Activated naive CD8-positive, alpha-beta T cell treated with anti-CD3 and anti-CD28 coated beads for 36 hours (primary cell): Measurements from ENCODE around the gene ISYNA1. TPM values are rescaled to one million over a fixed set of nuclear protein-coding genes. Genes with fewer than 3 reads are reported as not detected.

Experiments
- DNase-seq: peaks from one replicate; pipeline ENCODE4 v3.0.0; 2021
- H3K27ac Mint-ChIP-seq: one replicate; pipeline ENCODE4 v1.8.0; 2022; ENCODE audit warnings: mild to moderate bottlenecking, moderate library complexity, mixed read lengths
- H3K27me3 Mint-ChIP-seq: one replicate; pipeline ENCODE4 v1.8.0; 2022; ENCODE audit warnings: mild to moderate bottlenecking, mixed read lengths
- H3K36me3 Mint-ChIP-seq: one replicate; pipeline ENCODE4 v1.8.0; 2021; ENCODE audit warnings: mild to moderate bottlenecking, mixed read lengths
- H3K4me1 Mint-ChIP-seq: one replicate; pipeline ENCODE4 v1.8.0; 2021; ENCODE audit warnings: mixed read lengths
- H3K4me3 Mint-ChIP-seq: one replicate; pipeline ENCODE4 v1.8.0; 2022; ENCODE audit warnings: mild to moderate bottlenecking, moderate library complexity, mixed read lengths
- H3K9me3 Mint-ChIP-seq: one replicate; pipeline ENCODE4 v1.8.0; 2022; ENCODE audit warnings: mixed read lengths
- total RNA-seq, 2 experiments: library from RNA; stranded (reverse); gene quantifications; one replicate each; pipeline ENCODE4 v1.2.3, GENCODE V29; 2021

ISYNA1 gene
- total RNA-seq, 2 experiments from 2014 or later: 29.6 to 32.7 TPM

DNA sequence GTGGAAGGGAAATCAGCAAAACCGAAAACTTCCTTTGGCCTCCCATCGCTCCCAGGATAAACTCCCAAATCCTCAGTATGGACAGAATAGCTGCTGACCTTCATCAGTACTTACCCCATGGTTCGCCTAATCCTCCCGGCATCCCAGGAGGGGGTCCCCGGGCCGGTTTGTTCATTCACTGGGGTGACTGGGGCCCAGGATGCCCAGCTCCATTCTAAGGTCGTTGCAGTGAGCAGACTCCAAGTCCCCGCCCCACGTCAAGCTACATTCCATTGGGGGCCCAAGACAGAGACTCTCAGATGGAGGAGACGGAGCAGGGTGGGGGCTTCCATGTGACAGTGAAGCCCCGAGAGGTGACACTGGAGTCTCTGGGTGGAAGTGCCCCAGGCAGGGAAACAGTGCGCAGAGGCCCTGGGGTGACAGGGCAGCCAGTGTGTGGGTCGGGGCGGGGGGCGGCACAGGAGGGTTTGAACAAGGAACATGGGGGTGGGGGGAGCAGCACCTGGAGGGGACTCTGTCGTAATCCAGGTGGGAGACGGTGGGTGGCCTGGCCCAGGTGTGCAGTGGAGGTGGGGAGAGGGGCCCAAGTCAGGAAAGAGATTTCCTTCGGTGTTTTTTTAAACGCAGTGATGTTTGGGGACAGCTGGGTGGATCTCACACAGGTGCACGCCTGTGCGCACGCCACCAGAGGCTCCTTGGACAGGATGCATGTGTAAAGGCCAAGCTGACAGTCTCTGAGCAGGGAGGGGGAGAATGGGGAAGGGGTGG lies 13.6 kb downstream of the ISYNA1 start:
- no peaks in the 10 kb centered on the region for H3K9me3 Mint-ChIP-seq
- H3K36me3 Mint-ChIP-seq: peaks cover 10% of the 10 kb centered on the region
- peaks cover 45% of the 10 kb centered on the region for H3K4me1 Mint-ChIP-seq
- no peak overlapping the region for H3K27ac Mint-ChIP-seq
- H3K27me3 Mint-ChIP-seq: no peaks in the 10 kb centered on the region
- no peak for DNase-seq
- no peak overlapping the region for H3K4me3 Mint-ChIP-seq

DNA sequence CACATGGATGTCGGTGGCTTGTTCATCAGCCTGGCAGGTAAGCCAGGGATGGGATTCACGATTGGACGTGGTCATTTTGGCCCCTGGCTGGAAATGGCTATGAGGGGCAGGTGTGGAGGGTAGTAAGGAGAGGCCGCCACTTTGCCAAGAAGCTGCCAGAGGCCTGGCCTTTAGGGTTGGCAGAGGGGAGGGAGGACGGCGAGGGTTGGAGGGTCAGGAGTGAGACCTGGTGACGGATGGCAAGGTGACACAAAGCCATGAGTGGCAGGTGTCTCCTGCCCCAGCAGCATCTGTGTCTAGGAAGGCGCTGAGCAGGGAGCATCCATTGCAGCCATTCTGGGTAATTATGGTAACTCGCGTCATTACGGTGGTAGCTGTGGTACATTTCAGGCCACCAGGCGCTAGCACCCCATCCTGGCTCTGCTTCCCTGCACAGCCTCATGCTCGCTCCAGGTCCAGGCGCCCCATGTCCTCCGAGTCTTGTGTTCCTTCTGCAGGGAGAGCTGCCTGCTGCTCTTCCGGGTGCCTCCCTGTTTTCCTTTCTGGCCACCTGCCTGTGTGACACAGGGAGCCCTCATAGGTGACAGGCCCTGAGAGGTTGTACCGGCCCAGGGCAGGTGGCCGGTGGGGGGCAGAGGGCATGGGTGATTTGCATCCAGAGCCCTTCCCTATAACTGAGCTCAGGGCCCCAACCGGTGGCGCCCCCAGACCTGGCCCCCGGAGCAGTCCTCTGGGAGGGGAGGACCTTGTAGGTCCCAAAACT lies 14.5 kb downstream of the ISYNA1 start:
- no peak overlapping the region for H3K27ac Mint-ChIP-seq
- peak overlapping the region; percentile 88 for H3K4me3 Mint-ChIP-seq
- no peaks in the 10 kb centered on the region for H3K9me3 Mint-ChIP-seq
- H3K36me3 Mint-ChIP-seq: peaks cover 10% of the 10 kb centered on the region
- DNase-seq: no peak
- H3K4me1 Mint-ChIP-seq: peaks cover 49% of the 10 kb centered on the region
- H3K27me3 Mint-ChIP-seq: peaks cover 6% of the 10 kb centered on the region

GRCh38 chr19:18422530-18423191 lies 15.3 kb downstream of the ISYNA1 start:
- Mint-ChIP-seq H3K36me3 (peaks cover 10% of the 10 kb centered on the region), H3K27me3 (peaks cover 12% of the 10 kb centered on the region), H3K9me3 (no peaks in the 10 kb centered on the region), H3K4me3 (peak overlapping the region; percentile 88), H3K27ac (no peak overlapping the region), H3K4me1 (peaks cover 57% of the 10 kb centered on the region)
- no peak for DNase-seq

DNA sequence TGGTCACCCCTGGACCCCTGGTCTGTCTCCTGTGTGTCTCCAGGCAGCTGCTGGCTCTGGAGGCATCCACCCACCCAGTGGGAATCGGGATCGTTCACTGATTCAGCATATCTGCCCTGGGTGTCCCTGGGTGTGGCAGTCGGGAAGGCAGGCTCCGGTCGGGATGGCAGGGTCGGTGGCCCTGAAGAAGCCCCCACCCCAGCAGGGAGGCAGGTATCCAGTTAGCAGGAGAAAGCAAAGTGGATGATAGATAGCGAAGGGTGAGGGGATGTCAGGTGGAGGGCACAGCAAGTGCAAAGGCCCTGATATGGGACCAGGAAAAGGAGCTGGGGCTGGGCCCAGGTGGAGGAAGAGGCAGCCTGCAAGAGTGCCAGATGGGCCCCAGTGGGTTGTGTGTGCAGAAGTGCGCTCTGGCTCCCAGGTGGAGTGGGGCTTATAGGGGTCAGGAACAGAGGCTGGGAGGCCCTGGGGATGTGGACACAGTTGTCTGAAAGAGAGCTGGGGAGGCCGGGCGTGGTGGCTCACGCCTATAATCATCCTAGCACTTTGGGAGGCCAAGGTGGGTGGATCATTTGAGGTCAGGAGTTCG lies 16.5 kb downstream of the ISYNA1 start:
- peaks cover 10% of the 10 kb centered on the region for H3K36me3 Mint-ChIP-seq
- peak overlapping the region; percentile 88 for H3K4me3 Mint-ChIP-seq
- H3K27ac Mint-ChIP-seq: peak overlapping the region; percentile 63
- H3K9me3 Mint-ChIP-seq: no peaks in the 10 kb centered on the region
- H3K4me1 Mint-ChIP-seq: peaks cover 65% of the 10 kb centered on the region
- H3K27me3 Mint-ChIP-seq: peaks cover 21% of the 10 kb centered on the region
- DNase-seq: no peak

DNA sequence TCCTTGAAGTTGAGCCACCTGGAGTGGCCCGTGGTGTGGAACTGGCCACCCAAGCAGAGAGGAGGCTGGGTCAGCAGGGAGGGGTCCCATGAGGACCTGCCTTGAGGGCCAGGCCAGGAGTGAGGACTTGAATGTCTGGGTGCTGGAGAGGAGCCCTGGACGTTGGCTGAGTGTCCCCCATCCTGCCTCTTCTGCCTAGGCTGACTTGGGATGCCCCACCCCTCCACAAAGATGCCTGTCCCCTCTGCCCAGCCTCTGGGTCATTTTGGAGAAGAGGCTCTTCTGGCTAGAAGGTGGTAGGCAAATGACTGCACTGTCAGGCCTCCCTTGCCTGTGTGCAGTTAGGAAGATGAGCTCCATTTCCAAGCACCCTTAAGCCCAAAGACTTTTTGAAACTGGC lies 17.0 kb downstream of the ISYNA1 start:
- Mint-ChIP-seq H3K4me1 (peaks cover 67% of the 10 kb centered on the region), H3K36me3 (peaks cover 10% of the 10 kb centered on the region), H3K27me3 (peaks cover 27% of the 10 kb centered on the region), H3K9me3 (no peaks in the 10 kb centered on the region), H3K27ac (peak overlapping the region; percentile 25), H3K4me3 (peak overlapping the region; percentile 88)
- no peak for DNase-seq

GRCh38 chr19:18419699-18420460 lies 18.1 kb downstream of the ISYNA1 start:
- H3K4me1 Mint-ChIP-seq: peaks cover 70% of the 10 kb centered on the region
- H3K27ac Mint-ChIP-seq: peak overlapping the region; percentile 75
- DNase-seq: peak; percentile 64
- H3K27me3 Mint-ChIP-seq: peaks cover 33% of the 10 kb centered on the region
- peak overlapping the region; percentile 88 for H3K4me3 Mint-ChIP-seq
- H3K9me3 Mint-ChIP-seq: no peaks in the 10 kb centered on the region
- H3K36me3 Mint-ChIP-seq: peaks cover 10% of the 10 kb centered on the region

- Mint-ChIP-seq H3K36me3 (peaks cover 10% of the 10 kb centered on the region), H3K4me1 (peaks cover 71% of the 10 kb centered on the region), H3K9me3 (no peaks in the 10 kb centered on the region), H3K4me3 (peak within 1 kb of the TSS; percentile 88), H3K27ac (peak within 1 kb of the TSS; percentile 75), H3K27me3 (peaks cover 33% of the 10 kb centered on the region)
- DNase-seq: peak; percentile 84
Observed at GRCh38 chr19:18419195-18419698, 18.7 kb downstream of the ISYNA1 start, which contains the start of gene SSBP4. SSBP4 (plus strand) TSS chr19:18419398; CDS start chr19:18419649, 251 bp downstream.

GRCh38 chr19:18418483-18419194 lies 19.3 kb downstream of the ISYNA1 start:
- peaks cover 10% of the 10 kb centered on the region for H3K36me3 Mint-ChIP-seq
- DNase-seq: peak; percentile 51
- peaks cover 37% of the 10 kb centered on the region for H3K27me3 Mint-ChIP-seq
- H3K27ac Mint-ChIP-seq: peak overlapping the region; percentile 72
- peak overlapping the region; percentile 73 for H3K4me3 Mint-ChIP-seq
- peaks cover 71% of the 10 kb centered on the region for H3K4me1 Mint-ChIP-seq
- H3K9me3 Mint-ChIP-seq: no peaks in the 10 kb centered on the region

- Mint-ChIP-seq H3K36me3 (peaks cover 10% of the 10 kb centered on the region), H3K4me1 (peaks cover 68% of the 10 kb centered on the region), H3K4me3 (peak overlapping the region; percentile 73), H3K27me3 (peaks cover 38% of the 10 kb centered on the region), H3K9me3 (no peaks in the 10 kb centered on the region), H3K27ac (peak overlapping the region; percentile 38)
- no peak for DNase-seq
Observed at GRCh38 chr19:18418029-18418482, 19.9 kb downstream of the ISYNA1 start.

GRCh38 chr19:18417250-18418028 lies 20.5 kb downstream of the ISYNA1 start:
- Mint-ChIP-seq H3K4me3 (peak overlapping the region; percentile 73), H3K4me1 (peaks cover 62% of the 10 kb centered on the region), H3K27ac (peak overlapping the region; percentile 85), H3K9me3 (no peaks in the 10 kb centered on the region), H3K27me3 (peaks cover 44% of the 10 kb centered on the region), H3K36me3 (peaks cover 10% of the 10 kb centered on the region)
- DNase-seq: no peak

DNA sequence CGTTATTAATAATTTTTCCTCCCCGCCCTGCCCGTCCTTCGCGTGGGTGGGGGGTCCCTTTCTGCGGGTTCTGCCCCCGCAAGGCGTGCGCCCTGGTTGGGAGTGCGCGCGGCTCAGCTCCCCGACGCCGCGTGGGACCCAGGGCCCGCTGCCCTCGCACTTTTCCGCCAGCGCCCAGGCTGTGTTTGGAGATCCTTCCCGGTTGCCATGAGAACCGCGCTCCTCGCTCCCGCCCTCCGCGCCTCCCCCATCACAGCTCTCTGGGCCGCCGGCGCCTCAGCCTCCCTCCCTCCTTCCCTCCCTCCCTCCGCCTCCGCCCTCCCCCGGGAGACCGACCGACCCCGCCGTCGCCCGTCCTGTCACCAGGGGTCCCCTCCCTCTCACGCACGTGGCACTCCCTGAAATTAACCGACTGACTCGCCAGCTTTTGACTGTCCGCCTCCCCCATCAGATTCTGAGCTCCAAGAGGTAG lies 21.1 kb downstream of the ISYNA1 start:
- H3K27ac Mint-ChIP-seq: peak overlapping the region; percentile 85
- DNase-seq: peak; percentile 81
- no peaks in the 10 kb centered on the region for H3K9me3 Mint-ChIP-seq
- H3K36me3 Mint-ChIP-seq: peaks cover 8% of the 10 kb centered on the region
- H3K4me1 Mint-ChIP-seq: peaks cover 58% of the 10 kb centered on the region
- H3K27me3 Mint-ChIP-seq: peaks cover 45% of the 10 kb centered on the region
- H3K4me3 Mint-ChIP-seq: peak overlapping the region; percentile 73

DNA sequence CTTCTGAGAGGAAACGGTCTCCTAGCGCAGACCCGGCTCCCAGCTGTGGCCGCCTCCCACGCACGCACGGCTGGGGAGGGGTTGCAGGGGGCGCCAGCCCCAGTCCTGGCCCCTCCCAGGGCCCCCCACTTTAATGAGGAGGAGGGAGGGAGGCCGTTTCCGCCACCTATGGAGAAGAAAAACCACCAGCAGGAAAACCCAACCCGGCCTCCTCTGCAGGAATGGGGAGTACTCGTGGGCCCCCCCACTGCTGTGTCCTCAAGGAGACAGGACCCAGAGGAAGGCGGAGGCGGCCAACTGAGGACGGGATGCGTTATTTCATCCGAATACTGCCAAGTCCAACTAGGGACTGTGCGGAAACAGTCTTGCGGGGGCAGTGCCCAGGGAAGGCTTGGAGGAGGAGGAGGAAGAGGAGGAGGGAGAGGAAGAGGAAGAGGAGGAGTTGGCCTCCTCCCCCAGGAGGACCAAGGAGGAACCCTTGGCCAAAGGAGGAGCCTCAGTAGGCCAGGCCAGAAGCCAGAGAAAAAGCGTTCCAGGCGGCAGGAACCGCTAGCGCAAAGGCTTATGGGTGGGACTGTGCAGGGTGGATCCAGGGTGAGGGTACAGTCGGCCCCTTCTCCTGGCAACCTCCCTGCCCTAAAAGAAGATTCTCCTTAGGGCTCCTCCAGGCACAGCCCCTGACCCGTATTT lies 22.6 kb downstream of the ISYNA1 start:
- Mint-ChIP-seq H3K4me3 (peak overlapping the region; percentile 74), H3K36me3 (peaks cover 2% of the 10 kb centered on the region), H3K27me3 (peaks cover 53% of the 10 kb centered on the region), H3K9me3 (no peaks in the 10 kb centered on the region), H3K4me1 (peaks cover 49% of the 10 kb centered on the region), H3K27ac (peak overlapping the region; percentile 75)
- no peak for DNase-seq
